ENCODE measurements around the gene NXNL2. TPM values are rescaled to one million over a fixed set of nuclear protein-coding genes. Genes with fewer than 3 reads are reported as not detected.
A peak's percentile ranks its signal among the peaks of the same experiment; 100 is the strongest.

Gene NXNL2
- total RNA-seq, 6 experiments from 2014 or later = 5.4 to 8.8 (median 8.2) TPM

DNA sequence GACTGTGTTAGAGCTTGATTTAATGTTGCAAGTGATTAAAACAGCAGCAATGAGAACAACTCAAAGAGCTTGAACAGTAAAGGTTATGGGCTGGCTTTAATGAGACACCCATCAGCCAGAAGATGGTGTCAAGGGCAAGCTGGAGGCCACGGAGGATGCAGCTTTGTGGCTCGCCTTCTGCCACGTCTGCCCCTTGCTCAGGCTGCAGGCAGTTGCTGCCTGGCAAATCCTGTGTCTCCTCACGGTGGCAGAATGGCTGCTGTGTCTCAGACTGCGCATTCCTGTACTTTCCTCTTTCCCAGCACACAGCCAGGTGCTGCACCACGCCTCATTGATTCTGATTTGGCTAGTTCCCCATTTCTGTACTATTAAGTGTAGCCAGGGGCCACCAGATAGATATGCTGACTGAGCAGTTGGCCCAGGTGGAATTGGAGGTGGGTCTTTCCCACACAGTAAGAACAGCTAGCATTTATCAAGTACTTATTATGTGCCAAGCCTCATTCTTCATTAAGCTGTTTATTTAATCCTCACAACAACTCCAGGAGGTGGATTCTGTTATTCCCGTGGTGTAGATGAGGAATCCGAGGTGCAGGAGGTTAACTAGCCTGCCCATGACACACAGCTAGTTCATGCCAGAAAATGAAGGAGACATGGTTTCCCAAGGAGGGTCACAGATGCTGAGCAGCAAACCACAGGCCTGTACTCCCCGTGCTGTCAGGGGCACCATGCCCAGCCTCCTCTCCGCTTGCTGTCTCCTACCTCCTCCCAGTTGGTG lies 3.5 kb downstream of the NXNL2 start:
- Mint-ChIP-seq H3K27me3 (ENCODE audit: insufficient read depth) (no peaks in the 10 kb centered on the region; the same call in 1 of the 2 replicates), H3K9me3 (peaks cover 3% of the 10 kb centered on the region), H3K36me3 (ENCODE audit: low read depth) (peaks cover 31% of the 10 kb centered on the region), H3K4me1 (ENCODE audit: low read depth) (peaks cover 41% of the 10 kb centered on the region), H3K27ac (peak overlapping the region; percentile 94), H3K4me3 (peak overlapping the region; percentile 36; the same call in 1 of the 2 replicates)
- no peak for DNase-seq
- TF ChIP-seq, protein P1, sequence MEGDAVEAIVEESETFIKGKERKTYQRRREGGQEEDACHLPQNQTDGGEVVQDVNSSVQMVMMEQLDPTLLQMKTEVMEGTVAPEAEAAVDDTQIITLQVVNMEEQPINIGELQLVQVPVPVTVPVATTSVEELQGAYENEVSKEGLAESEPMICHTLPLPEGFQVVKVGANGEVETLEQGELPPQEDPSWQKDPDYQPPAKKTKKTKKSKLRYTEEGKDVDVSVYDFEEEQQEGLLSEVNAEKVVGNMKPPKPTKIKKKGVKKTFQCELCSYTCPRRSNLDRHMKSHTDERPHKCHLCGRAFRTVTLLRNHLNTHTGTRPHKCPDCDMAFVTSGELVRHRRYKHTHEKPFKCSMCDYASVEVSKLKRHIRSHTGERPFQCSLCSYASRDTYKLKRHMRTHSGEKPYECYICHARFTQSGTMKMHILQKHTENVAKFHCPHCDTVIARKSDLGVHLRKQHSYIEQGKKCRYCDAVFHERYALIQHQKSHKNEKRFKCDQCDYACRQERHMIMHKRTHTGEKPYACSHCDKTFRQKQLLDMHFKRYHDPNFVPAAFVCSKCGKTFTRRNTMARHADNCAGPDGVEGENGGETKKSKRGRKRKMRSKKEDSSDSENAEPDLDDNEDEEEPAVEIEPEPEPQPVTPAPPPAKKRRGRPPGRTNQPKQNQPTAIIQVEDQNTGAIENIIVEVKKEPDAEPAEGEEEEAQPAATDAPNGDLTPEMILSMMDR (IDR thresholded peaks at IDR 0.05) = no peak

DNA sequence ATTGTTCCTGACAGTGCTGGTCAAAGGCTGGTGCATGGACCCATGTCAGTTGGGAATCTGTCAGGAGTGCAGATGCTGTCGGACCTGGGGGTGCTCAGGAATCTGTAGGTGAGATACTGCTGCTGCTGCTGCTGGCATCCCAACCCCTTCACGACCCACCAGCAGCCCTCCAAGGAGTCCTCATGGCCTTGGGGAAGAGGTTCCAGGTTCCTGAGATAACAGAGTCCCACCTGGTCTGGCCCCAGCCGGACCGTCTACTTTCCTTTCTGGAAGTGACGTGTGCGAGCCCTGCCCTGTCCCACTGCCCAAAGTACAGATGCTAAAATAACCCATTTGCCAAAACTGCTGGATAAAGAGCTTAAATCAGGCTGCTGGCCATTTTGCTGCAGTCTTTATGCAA lies 4.3 kb downstream of the NXNL2 start:
- H3K27me3 Mint-ChIP-seq (ENCODE audit: insufficient read depth) = no peaks in the 10 kb centered on the region; the same call in 1 of the 2 replicates
- H3K9me3 Mint-ChIP-seq = no peaks in the 10 kb centered on the region
- H3K36me3 Mint-ChIP-seq (ENCODE audit: low read depth) = peaks cover 26% of the 10 kb centered on the region
- H3K4me1 Mint-ChIP-seq (ENCODE audit: low read depth) = peaks cover 37% of the 10 kb centered on the region
- TF ChIP-seq, protein P1 (IDR thresholded peaks at IDR 0.05) = no peak
- no peak for DNase-seq
- H3K27ac Mint-ChIP-seq = no peak overlapping the region
- no peak overlapping the region for H3K4me3 Mint-ChIP-seq

DNA sequence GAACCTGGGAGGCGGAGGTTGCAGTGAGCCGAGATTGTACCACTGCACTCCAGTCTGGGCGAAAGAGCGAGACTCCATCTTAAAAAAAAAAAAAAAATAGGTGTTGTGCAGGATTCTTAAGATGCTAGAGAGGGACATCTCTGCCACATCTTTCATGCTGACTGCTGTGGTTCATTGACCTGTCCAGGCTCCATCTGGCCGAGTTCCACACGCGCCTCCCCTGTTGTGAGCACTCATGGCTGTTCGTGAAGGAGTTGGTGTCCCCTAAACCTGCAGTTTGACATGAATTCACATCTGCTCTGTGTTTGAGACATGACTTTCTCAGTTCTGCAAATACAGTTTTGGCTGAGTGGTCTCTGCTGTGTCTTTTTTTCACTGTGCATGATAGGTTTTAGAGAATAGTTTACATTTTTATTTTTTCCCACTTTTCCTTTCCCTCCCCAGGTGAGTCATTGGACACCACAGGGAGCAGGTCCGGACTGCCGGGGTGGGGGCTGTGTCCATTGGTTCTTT lies 5.3 kb downstream of the NXNL2 start:
- no peak for DNase-seq
- Mint-ChIP-seq H3K9me3 (no peaks in the 10 kb centered on the region), H3K4me3 (no peak overlapping the region), H3K27ac (peak overlapping the region; percentile 20; the same call in 1 of the 2 replicates), H3K27me3 (ENCODE audit: insufficient read depth) (no peaks in the 10 kb centered on the region; the same call in 1 of the 2 replicates), H3K4me1 (ENCODE audit: low read depth) (peaks cover 37% of the 10 kb centered on the region), H3K36me3 (ENCODE audit: low read depth) (peaks cover 26% of the 10 kb centered on the region)
- TF ChIP-seq, protein P1 (IDR thresholded peaks at IDR 0.05) = no peak

DNA sequence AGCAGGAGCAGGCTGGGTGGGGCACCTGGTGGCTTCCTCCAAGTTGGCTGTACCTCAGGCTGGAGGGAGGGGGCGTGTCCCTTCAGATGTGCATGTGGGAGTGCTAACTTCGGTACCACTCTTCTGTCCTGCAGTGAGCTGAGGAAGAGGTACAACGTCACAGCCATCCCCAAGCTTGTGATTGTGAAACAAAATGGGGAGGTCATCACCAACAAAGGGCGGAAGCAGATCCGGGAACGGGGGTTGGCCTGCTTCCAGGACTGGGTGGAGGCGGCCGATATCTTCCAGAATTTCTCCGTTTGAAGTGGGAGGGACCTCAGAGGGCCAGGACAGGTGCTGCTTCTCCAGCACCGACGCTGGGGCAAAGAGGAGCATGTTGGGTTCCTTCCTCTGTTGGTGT lies 9.3 kb downstream of the NXNL2 start:
- H3K27ac Mint-ChIP-seq = no peak overlapping the region
- no peaks in the 10 kb centered on the region for H3K9me3 Mint-ChIP-seq
- peaks cover 43% of the 10 kb centered on the region for H3K36me3 Mint-ChIP-seq (ENCODE audit: low read depth)
- H3K4me1 Mint-ChIP-seq (ENCODE audit: low read depth) = peaks cover 7% of the 10 kb centered on the region; the same call in 1 of the 2 replicates
- H3K27me3 Mint-ChIP-seq (ENCODE audit: insufficient read depth) = no peaks in the 10 kb centered on the region; the same call in 1 of the 2 replicates
- no peak for DNase-seq
- no peak overlapping the region for H3K4me3 Mint-ChIP-seq
- TF ChIP-seq, protein P1 (IDR thresholded peaks at IDR 0.05) = no peak

DNA sequence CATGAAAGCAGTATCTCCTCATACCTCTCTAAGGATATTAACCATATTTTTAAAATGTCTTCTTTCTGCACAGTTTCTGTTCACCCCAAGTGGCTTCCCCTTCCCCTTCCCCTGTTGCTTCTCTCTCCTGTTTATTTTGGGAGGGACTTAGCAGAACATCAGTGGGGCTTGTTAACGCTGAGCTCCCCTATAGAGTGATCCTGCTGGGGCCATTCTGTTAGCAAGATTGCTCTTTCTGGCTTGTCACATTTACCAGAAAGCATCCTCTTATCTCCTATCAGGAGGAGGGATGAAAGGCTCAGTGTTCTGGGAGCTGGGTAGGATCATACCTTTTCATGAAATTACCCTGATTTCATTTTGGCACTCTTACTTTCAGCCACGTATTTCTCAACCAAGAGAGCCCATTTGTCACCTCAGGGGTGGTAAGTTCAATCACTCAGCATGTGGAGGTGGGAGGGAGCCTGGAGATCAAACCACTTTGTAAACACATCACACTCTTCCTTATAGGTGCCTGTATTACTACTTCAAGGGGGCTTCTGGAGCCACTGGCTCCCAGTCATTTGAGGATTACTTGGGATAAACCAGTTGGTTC lies 16.7 kb downstream of the NXNL2 start:
- Mint-ChIP-seq H3K4me3 (no peak overlapping the region), H3K4me1 (ENCODE audit: low read depth) (peaks cover 27% of the 10 kb centered on the region), H3K9me3 (no peaks in the 10 kb centered on the region), H3K27ac (0 out of 2 replicates have a peak overlapping the region, but pooled peaks have one; percentile 5), H3K36me3 (ENCODE audit: low read depth) (peaks cover 37% of the 10 kb centered on the region), H3K27me3 (ENCODE audit: insufficient read depth) (no peaks in the 10 kb centered on the region)
- no peak for DNase-seq
- TF ChIP-seq, protein P1 (IDR thresholded peaks at IDR 0.05) = no peak
